Mesenchymal stem cell (in vitro differentiated cells and primary cell): ENCODE results near the gene SPAG7.

Source experiments
- DNase-seq: peaks from one replicate; pipeline ENCODE4 v3.0.0-alpha.2; 2013
- H2AFZ ChIP-seq: one replicate; pipeline ENCODE4 v1.6.1; 2013; ENCODE audit warnings: low read depth, mild to moderate bottlenecking, control low read depth, inconsistent platforms, low read length, moderate library complexity
- H2AK5ac ChIP-seq: 2 replicates; pipeline ENCODE4 v1.6.1; 2013; ENCODE audit warnings: low read length, moderate library complexity, mild to moderate bottlenecking, inconsistent platforms; ENCODE audit not compliant: severe bottlenecking
- H2BK120ac ChIP-seq: one replicate; pipeline ENCODE4 v1.6.1; 2013; ENCODE audit warnings: low read depth, mild to moderate bottlenecking, inconsistent platforms, low read length, moderate library complexity
- H2BK12ac ChIP-seq, 2 experiments: one replicate each; pipeline ENCODE4 v1.6.1; 2013; ENCODE audit warnings: inconsistent platforms in 2 of 2, low read length in 2 of 2, mild to moderate bottlenecking in 2 of 2, moderate library complexity in 2 of 2, control low read depth in 1 of 2
- H2BK15ac ChIP-seq: one replicate; pipeline ENCODE4 v1.6.1; 2013; ENCODE audit warnings: mild to moderate bottlenecking, low read depth, inconsistent platforms; ENCODE audit not compliant: poor library complexity, severe bottlenecking
- H2BK5ac ChIP-seq: 2 replicates; pipeline ENCODE4 v1.6.1; 2013; ENCODE audit warnings: low read depth, mild to moderate bottlenecking, low read length, control low read depth, inconsistent platforms; ENCODE audit not compliant: poor library complexity, severe bottlenecking
- H3K14ac ChIP-seq, 2 experiments: one replicate each; pipeline ENCODE4 v1.6.1; 2013; ENCODE audit warnings: inconsistent platforms in 2 of 2, low read length in 2 of 2, control low read depth in 1 of 2, mild to moderate bottlenecking in 1 of 2, moderate library complexity in 1 of 2
- H3K18ac ChIP-seq, 2 experiments: one replicate each; pipeline ENCODE4 v1.6.1; 2013; ENCODE audit warnings: inconsistent platforms in 2 of 2, low read length in 2 of 2, control low read depth in 1 of 2, low read depth in 1 of 2, mild to moderate bottlenecking in 1 of 2
- H3K23ac ChIP-seq, 2 experiments: one replicate each; pipeline ENCODE4 v1.6.1; 2013; ENCODE audit warnings: inconsistent platforms in 2 of 2, low read length in 2 of 2, mild to moderate bottlenecking in 2 of 2, moderate library complexity in 2 of 2, control low read depth in 1 of 2
- H3K27ac ChIP-seq: 2 replicates; pipeline ENCODE4 v1.5.1; 2013; ENCODE audit warnings: mild to moderate bottlenecking, moderate library complexity, low read length, control low read depth, inconsistent platforms; ENCODE audit not compliant: poor library complexity, severe bottlenecking
- H3K27me3 ChIP-seq, 2 experiments: 2 replicates each; pipeline versions ENCODE4 v1.6.1 to v1.7.0; 2013; ENCODE audit warnings: low read length in 2 of 2, mild to moderate bottlenecking in 2 of 2, moderate library complexity in 2 of 2, control low read depth in 1 of 2, inconsistent platforms in 1 of 2; ENCODE audit not compliant: control insufficient read depth in 1 of 2, insufficient read depth in 1 of 2
- H3K36me3 ChIP-seq, 2 experiments: 2 replicates each; pipeline versions ENCODE4 v1.6.1 to v1.7.0; 2013; ENCODE audit warnings: low read length in 2 of 2, control low read depth in 1 of 2, inconsistent platforms in 1 of 2, low read depth in 1 of 2, mild to moderate bottlenecking in 1 of 2; ENCODE audit not compliant: insufficient read depth in 2 of 2, control insufficient read depth in 1 of 2
- H3K4ac ChIP-seq, 2 experiments: one replicate each; pipeline ENCODE4 v1.6.1; 2013; ENCODE audit warnings: inconsistent platforms in 2 of 2, low read length in 2 of 2, mild to moderate bottlenecking in 2 of 2, moderate library complexity in 2 of 2, control low read depth in 1 of 2, low read depth in 1 of 2
- H3K4me1 ChIP-seq: 2 replicates; pipeline ENCODE4 v1.6.1; 2013; ENCODE audit warnings: low read depth, low read length, control low read depth; ENCODE audit not compliant: control insufficient read depth, insufficient read depth
- H3K4me2 ChIP-seq: 2 replicates; pipeline ENCODE4 v1.6.1; 2013; ENCODE audit warnings: low read length, mild to moderate bottlenecking, inconsistent platforms; ENCODE audit not compliant: poor library complexity, severe bottlenecking
- H3K4me3 ChIP-seq, 2 experiments: 2 replicates each; pipeline versions ENCODE4 v1.5.1 to v1.7.0; 2013; ENCODE audit warnings: low read length in 2 of 2, mild to moderate bottlenecking in 2 of 2, control low read depth in 1 of 2, low read depth in 1 of 2; ENCODE audit not compliant: insufficient read depth in 1 of 2
- H3K79me1 ChIP-seq: replicated peaks from 2 replicates; pipeline ENCODE4 v1.6.1; 2013; ENCODE audit warnings: mild to moderate bottlenecking, control low read depth, low read length, inconsistent platforms; ENCODE audit not compliant: poor library complexity, severe bottlenecking
- H3K9ac ChIP-seq: 2 replicates; pipeline ENCODE4 v1.7.0; 2013; ENCODE audit warnings: mild to moderate bottlenecking, low read length, moderate library complexity
- H3K9me3 ChIP-seq: 2 replicates; pipeline ENCODE4 v1.7.0; 2013; ENCODE audit warnings: mild to moderate bottlenecking, low read length; ENCODE audit not compliant: control insufficient read depth
- H4K8ac ChIP-seq: one replicate; pipeline ENCODE4 v1.6.1; 2013; ENCODE audit warnings: inconsistent platforms, mild to moderate bottlenecking, low read length, moderate library complexity
- H4K91ac ChIP-seq: one replicate; pipeline ENCODE4 v1.6.1; 2013; ENCODE audit warnings: mild to moderate bottlenecking, low read length, inconsistent platforms
- WGBS: methylation state at CpG from one replicate; pipeline ENCODE4 v1.1.7; 2013; ENCODE audit warnings: mixed read lengths; 5-methylcytosine and 5-hydroxymethylcytosine counted together

The SPAG7 gene

DNA sequence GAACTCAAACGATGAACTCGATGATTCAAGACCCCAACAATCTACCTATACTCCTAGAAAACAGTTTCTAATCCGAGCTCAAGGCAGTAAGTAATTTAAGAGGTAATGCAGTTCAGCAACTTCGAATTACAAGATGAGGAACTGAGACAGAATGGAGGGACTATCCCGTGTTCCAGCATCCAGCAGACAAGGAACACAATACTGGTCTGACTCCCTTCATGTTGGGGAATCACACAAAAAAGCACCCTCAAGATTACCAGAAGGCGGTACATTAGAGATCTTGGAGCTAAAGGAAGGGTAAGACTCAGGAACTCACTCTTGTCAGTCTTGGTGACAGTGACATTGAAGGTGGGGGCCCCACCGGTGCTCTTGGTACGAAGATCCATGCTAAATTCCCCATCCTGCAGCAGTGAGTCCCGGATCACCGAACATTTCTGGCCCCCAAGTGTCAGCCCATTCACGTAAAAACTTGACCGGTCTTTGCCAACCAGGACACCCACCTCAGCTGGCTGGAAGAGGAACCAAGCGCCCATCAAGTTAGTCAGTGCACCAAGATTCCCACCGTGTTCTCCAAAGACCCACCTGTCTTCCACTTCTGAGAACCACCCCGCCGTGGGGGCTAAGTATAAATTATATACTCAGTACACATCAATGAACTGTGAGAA lies 21.2 kb downstream of the SPAG7 start:
- Histone ChIP-seq H3K23ac (peak overlapping the region in 1 of 2 experiments; percentile 18), H3K4me2 (peak overlapping the region; percentile 93), H3K14ac (no peak overlapping the region), H3K4me3 (peak overlapping the region; percentile 52 to 95), H3K27me3 (no peaks in the 10 kb centered on the region), H2AK5ac (peak overlapping the region; percentile 61), H4K91ac (no peak overlapping the region), H2AFZ (no peak overlapping the region), H3K18ac (no peak overlapping the region), H3K9me3 (no peaks in the 10 kb centered on the region), H3K4ac (no peak overlapping the region), H3K36me3 (peaks cover 42 to 51% of the 10 kb centered on the region in 2 experiments), H4K8ac (no peak overlapping the region), H2BK12ac (no peak overlapping the region), H2BK15ac (no peak overlapping the region), H3K79me1 (peaks cover 7% of the 10 kb centered on the region), H2BK120ac (no peak overlapping the region), H3K27ac (peak overlapping the region; percentile 98), H3K4me1 (peaks cover 41% of the 10 kb centered on the region), H2BK5ac (no peak overlapping the region), H3K9ac (peak overlapping the region; percentile 97)
- WGBS: 62% methylated on average over 12 of the region's 16 CpGs
- no peak for DNase-seq

DNA sequence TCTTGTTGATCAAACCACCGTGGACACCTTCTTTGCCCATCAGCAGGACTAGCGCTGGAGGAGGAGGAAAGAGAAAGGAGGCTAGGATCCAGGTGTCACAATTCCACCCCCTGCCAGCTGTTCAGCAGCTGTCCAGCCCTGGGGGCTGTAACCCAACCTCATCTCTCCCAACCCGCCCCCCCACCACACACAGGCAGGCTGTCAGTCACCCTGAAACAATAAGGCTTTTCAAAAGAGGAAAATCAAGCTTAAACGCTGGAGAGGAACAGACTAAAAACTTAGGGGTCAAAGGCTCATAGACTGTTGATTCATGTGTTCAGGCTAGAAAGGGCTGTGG lies 21.7 kb downstream of the SPAG7 start:
- H3K4me2 ChIP-seq: peak overlapping the region; percentile 93
- H3K27me3 ChIP-seq: no peaks in the 10 kb centered on the region
- no peak overlapping the region for H3K23ac ChIP-seq
- H2AK5ac ChIP-seq: no peak overlapping the region
- H2BK5ac ChIP-seq: no peak overlapping the region
- H2BK12ac ChIP-seq: no peak overlapping the region
- H2AFZ ChIP-seq: no peak overlapping the region
- no peak overlapping the region for H4K91ac ChIP-seq
- H4K8ac ChIP-seq: no peak overlapping the region
- peak overlapping the region; percentile 98 for H3K27ac ChIP-seq
- no peak overlapping the region for H2BK120ac ChIP-seq
- no peak for DNase-seq
- WGBS: 33% methylated on average over 4 of the region's 4 CpGs
- no peak overlapping the region for H2BK15ac ChIP-seq
- no peak overlapping the region for H3K18ac ChIP-seq
- H3K79me1 ChIP-seq: peaks cover 4% of the 10 kb centered on the region
- H3K14ac ChIP-seq: no peak overlapping the region
- H3K4ac ChIP-seq: no peak overlapping the region
- H3K9ac ChIP-seq: peak overlapping the region; percentile 97
- peak overlapping the region in 1 of 2 experiments; percentile 95 for H3K4me3 ChIP-seq
- H3K36me3 ChIP-seq: peaks cover 42 to 51% of the 10 kb centered on the region in 2 experiments
- H3K4me1 ChIP-seq: peaks cover 37% of the 10 kb centered on the region
- H3K9me3 ChIP-seq: no peaks in the 10 kb centered on the region

DNA sequence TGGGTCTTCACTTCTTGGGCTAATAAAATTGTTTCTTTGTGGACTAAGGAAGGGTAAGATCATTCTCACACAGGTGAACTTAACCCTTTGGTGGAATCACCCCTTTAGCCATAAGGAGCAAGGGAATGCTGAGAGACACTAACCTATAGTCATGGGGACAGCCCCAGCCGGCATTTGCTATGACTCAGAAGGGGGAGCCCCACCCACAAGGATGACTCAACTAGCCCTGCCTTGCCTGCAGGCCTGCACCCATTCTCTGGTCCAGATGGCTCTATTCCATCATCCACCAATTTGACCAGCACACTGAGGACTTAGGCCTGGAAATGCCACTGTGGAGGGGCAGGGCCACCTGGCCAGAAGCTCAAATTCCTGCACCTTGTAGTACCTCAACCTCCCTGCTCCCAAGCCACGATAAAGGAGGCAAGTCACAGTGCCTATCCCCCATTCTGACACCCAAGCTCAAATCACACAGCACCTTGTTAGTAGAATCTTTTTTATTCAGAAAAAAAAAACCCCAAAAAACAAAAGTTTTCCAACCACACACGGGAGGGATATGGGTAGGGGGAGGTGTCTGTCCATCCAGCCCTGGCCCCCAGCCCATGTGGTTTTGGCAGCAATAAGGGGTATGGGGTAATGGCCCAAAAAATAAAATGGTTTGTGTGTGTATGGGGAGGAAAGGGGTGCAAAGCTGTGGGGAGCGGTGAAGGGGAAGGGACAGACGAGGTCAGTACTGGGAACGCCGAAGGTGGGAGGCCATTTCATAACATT lies 22.3 kb downstream of the SPAG7 start:
- Histone ChIP-seq H2AK5ac (peak overlapping the region; percentile 79), H3K18ac (no peak overlapping the region), H2AFZ (no peak overlapping the region), H2BK15ac (no peak overlapping the region), H3K14ac (no peak overlapping the region), H3K4me1 (peaks cover 34% of the 10 kb centered on the region), H3K9ac (peak overlapping the region; percentile 97), H3K27ac (peak overlapping the region; percentile 98), H4K8ac (peak overlapping the region; percentile 45), H3K27me3 (no peaks in the 10 kb centered on the region), H3K23ac (no peak overlapping the region), H2BK5ac (peak overlapping the region; percentile 33), H2BK12ac (no peak overlapping the region), H3K36me3 (peaks cover 42 to 51% of the 10 kb centered on the region in 2 experiments), H3K79me1 (no peaks in the 10 kb centered on the region), H4K91ac (no peak overlapping the region), H3K4me2 (peak overlapping the region; percentile 93), H3K4ac (no peak overlapping the region), H3K4me3 (peak overlapping the region in 1 of 2 experiments; percentile 95), H2BK120ac (no peak overlapping the region), H3K9me3 (no peaks in the 10 kb centered on the region)
- WGBS: 64% methylated on average over 7 of the region's 7 CpGs
- DNase-seq: peak; percentile 93

DNA sequence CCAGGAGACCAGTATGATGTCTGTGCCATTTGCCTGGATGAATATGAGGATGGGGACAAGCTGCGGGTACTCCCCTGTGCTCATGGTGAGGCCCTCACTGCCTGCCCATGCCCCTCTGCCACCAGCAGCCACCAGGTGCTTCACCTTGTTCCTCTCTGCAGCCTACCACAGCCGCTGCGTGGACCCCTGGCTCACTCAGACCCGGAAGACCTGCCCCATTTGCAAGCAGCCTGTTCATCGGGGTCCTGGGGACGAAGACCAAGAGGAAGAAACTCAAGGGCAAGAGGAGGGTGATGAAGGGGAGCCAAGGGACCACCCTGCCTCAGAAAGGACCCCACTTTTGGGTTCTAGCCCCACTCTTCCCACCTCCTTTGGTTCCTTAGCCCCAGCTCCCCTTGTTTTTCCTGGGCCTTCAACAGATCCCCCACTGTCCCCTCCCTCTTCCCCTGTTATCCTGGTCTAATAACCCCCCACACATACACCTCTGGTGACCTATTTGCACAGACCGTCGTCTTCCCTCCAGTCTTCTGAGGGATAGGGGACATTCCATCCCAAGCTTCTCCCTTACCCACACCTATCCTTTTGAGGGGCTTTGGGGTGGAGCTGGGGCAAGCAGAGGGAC lies 23.0 kb downstream of the SPAG7 start:
- H2AFZ ChIP-seq: no peak overlapping the region
- no peak overlapping the region for H4K91ac ChIP-seq
- H4K8ac ChIP-seq: peak overlapping the region; percentile 45
- peaks cover 30% of the 10 kb centered on the region for H3K4me1 ChIP-seq
- H3K14ac ChIP-seq: no peak overlapping the region
- peak overlapping the region in 1 of 2 experiments; percentile 95 for H3K4me3 ChIP-seq
- H3K4ac ChIP-seq: peak overlapping the region in 1 of 2 experiments; percentile 13
- H3K27ac ChIP-seq: peak overlapping the region; percentile 98
- no peak overlapping the region for H3K23ac ChIP-seq
- H3K36me3 ChIP-seq: peaks cover 42 to 51% of the 10 kb centered on the region in 2 experiments
- peak overlapping the region in 1 of 2 experiments; percentile 14 for H3K18ac ChIP-seq
- H2BK5ac ChIP-seq: peak overlapping the region; percentile 33
- no peaks in the 10 kb centered on the region for H3K27me3 ChIP-seq
- H3K9me3 ChIP-seq: no peaks in the 10 kb centered on the region
- no peak for DNase-seq
- H2BK15ac ChIP-seq: no peak overlapping the region
- H3K4me2 ChIP-seq: peak overlapping the region; percentile 93
- no peaks in the 10 kb centered on the region for H3K79me1 ChIP-seq
- WGBS: 73% methylated on average over 6 of the region's 8 CpGs
- H2BK120ac ChIP-seq: no peak overlapping the region
- no peak overlapping the region for H2BK12ac ChIP-seq
- peak overlapping the region; percentile 67 for H2AK5ac ChIP-seq
- peak overlapping the region; percentile 97 for H3K9ac ChIP-seq
